HG02588 (cell line): ENCODE results near the gene CELF4.
"Not testable (repeated sequence)": the region's sequence is repeated elsewhere in the genome, so short reads cannot be mapped to it uniquely, and the experiment has no call there.

Experiments
- ATAC-seq: cut with Tn5 transposase; IDR thresholded peaks from one replicate; pipeline ENCODE4 v1.9.1; 2021; ENCODE audit warnings: mild to moderate bottlenecking, moderate library complexity; ENCODE audit not compliant: unreplicated experiment

CELF4 gene

GRCh38 chr18:37375181-37375580 lies 190.4 kb downstream of the CELF4 start:
- ATAC-seq = no peak

DNA sequence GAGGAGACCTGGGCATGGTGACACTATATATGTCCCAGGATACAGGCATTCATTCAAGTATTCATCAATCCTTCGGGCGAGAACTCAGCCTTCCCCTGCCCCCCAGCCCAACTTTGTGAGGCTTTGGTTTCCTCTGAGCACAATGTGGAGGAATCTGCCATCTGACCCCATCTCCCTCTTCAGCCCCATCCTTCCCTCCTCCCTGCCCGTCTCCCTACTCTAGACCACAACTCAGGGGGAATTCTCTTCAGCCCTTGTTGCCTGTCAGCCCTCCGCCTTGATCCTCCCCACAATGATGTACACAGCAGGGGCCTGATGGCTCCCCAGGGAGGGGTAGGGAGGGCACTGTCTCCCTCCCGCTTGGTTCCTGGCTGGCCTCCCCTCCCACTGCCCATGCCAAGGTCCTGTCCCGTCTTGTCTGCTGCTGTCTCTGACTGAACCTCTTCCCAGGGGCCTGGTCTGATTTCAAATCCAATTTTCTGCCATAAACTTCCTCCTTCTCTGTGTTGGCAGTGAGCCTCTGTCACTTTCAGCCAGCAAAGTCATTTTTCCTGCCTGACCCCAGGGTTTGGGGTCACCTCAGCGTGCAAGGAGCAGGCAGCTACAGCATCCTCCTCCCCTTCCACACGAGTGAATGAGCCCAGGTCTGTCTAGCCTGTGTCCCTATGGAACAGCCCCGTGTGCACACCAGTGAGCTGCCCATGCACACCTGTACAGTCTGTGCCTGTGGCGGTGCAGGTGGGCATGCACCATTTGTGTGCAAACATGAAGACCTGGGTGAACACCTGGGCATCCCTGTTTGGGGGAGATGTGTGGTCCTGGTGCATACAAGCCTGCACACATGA lies 197.3 kb downstream of the CELF4 start:
- no peak for ATAC-seq

DNA sequence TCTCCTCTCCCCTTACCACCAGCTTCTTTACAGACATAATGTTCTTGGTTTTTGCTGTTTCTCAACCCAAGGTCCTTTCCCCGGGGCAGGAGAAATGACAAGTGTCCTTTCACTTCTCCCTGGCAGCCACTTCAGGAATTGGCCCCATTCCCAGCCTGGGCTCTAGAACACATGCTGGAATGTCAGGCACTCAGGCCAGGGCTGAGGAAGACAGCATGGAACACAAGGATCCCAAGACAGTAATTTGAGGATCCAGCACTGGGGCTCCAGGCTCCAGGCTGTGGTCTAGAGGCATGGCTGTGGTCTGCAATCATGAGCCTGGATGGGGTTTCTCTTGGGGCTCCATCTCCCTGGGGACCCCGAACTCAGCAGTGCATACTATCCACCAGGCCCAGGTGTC lies 201.4 kb downstream of the CELF4 start:
- ATAC-seq = no peak

GRCh38 chr18:37362158-37362890 lies 203.3 kb downstream of the CELF4 start:
- ATAC-seq = no peak

GRCh38 chr18:37361335-37362157 lies 204.1 kb downstream of the CELF4 start:
- no peak for ATAC-seq

DNA sequence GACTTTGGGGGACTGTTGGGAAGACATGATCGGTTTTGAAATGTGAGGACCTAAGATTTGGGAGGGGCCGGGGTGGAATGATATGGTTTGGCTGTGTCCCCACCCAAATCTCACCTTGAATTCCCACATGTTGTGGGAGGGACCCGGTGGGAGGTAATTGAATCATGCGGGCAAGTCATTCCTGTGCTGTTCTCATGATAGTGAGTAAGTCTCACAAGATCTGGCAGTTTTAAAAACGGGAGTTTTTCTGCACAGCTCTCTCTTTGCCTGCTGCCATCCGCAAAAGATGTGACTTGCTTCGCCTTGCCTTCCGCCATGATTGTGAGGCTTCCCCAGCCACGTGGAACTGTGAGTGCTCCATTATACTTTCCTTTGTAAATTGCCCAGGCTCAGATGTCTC lies 207.5 kb downstream of the CELF4 start:
- not testable (repeated sequence) for ATAC-seq

DNA sequence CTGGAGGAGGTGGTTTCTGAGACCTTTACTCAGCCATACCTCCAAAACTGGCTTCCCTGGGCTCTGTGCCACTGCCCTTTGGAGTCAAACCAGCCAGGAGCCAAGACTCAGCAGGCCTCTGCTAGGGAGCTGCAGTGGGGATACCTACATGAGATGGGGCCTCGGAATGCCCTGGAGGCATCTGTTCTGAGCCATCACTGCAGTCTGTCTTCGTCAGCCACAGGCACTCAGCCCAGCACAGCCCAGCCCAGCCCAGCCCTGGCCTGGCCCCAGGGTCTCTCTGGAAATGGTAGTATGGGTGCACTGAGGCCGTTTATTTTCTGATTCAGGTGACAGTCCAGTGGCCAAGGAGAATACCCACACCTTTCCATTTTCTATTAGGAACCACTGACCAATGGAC lies 209.8 kb downstream of the CELF4 start:
- ATAC-seq = no peak

DNA sequence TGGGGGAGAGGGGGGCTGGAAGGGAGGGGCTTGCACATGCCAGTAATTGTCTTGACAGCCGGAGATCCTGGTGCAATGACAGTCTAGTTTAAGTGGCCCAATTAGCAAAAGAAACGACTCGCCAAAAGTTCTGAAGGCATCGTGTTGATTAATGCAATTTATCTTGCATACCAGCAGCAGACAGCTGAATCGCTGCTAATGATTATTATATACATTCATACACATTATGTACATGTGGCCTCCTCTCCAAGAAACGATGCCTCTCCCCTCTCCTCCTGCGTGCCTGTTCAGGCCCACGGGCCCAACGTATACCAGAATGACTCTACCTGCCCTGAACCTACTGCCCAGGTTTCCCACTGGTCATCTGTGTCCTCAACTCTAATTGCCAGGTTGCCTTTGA lies 214.5 kb downstream of the CELF4 start:
- ATAC-seq = no peak

- no peak for ATAC-seq
These were observed 216.9 kb downstream of the CELF4 start for GRCh38 chr18:37348729-37349128.

DNA sequence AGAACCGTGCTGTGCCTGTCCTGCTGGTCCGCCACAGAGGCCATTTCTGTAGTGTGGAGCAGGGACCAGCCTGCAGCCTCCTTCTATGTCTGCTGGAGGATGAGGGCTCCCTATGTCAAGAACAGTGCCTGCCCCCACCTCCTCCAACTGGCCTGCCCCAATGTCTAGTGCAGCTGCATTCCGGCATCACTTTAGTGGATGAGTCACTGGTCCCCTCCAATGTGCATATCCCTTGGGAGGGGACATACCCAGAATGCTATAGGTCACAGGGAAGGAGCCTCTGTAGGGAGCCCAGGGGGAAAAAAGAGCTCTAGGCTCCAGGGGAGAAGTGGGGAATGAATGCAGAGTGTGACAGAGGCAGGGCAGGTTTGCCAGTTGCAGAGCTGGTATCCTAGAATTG lies 219.6 kb downstream of the CELF4 start:
- ATAC-seq = no peak

DNA sequence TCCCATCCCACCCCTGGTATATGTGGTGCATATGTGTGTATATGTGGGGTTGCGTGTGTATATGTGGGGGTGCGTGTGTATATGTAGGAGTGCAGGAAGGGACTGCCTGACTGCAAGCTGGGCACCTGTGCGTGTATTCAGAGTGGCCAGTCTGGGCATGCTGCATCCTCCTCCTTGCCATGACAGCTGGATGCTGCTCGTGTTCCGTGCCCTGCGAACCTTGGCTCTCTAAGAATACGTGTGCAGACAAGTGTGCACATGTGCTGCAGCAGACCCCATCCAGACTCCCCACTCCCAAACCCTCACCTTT lies 222.1 kb downstream of the CELF4 start:
- ATAC-seq = peak; percentile 9

DNA sequence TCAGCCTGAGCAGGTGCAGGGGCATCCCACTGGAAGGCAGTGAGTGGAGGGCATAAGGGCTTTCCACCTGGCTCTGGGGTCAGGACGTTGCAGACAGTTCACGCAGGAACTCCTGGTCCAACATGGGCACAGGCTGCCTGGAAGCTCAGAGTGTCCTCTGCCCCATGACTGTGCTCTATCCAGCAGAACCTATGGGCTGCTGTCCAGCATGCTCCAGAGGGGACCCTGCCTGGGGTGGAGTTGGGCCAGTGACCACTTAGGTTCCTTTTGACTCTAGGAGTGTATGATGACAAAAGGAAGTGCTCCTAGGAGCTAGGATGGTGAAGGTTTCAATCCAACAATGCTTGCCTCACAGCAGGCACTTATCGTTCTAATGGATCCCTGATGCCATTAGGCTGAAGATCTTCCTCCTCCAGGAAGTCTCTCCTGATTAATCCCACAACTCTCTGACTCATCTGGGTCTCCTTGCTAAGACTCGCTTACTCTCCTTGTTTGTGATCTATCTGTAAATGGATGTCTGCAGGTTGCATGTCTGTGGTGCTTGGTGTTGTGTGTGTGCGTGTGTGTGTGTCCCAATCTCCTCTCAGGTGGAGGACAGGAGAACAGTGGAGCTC lies 224.0 kb downstream of the CELF4 start:
- ATAC-seq = no peak

- no peak for ATAC-seq
These were observed 224.6 kb downstream of the CELF4 start for GRCh38 chr18:37341016-37341415.

- ATAC-seq = no peak
These were observed 225.8 kb downstream of the CELF4 start for GRCh38 chr18:37339701-37340215.

GRCh38 chr18:37336568-37337285 lies 228.9 kb downstream of the CELF4 start:
- ATAC-seq = no peak

DNA sequence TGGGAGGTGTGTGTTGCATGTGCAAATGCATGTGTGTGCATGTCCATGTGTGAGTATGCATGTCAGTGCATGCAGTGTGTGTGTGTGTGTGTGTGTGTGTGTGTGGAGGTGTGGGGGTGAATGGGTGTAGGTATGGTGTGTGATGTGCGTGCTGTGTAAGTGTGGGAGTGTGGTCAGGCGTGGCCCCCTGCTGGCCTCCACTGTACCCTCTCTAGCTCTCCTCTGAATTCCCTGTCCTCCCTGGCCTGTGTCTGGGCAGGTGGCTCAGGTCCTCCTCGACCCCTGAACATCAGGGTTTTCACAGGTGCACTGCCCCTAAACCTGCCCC lies 230.2 kb downstream of the CELF4 start:
- ATAC-seq = no peak

DNA sequence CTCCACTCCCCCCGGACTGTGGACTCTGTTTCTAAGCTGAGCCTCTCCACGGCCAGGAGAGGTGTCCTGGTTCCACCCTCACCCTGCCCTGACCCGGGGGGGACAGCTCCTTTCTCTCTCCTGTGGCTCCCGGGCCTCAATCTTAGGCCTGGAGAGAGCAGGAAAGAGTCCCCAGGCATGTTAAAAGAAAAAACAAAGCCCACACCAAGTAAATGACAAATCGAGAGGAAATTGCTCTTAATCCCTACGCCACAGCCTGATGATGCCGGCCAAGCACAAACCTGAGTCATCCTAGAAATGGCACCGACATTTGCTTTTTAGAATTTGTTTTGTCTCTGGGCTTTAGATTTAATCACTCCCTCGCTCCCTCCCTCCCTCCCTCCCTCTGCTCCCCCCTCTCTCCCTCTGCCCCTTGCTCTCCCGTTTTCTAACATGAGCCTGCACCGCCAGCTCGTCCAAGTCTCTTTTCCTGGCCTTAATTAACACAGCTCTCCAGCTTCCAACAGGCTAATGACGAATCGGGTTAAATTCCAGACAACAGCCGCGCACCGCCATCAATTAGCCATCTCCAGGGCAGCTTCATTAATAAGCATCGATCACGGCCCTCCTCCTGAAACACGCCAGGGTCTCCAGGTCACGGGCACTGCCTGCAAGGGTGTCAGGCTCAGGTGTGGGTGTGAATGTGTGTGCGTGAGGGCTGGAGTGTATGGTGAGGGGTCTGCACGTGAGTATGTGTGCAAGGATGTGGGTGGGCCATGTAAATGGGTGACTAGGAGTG lies 230.8 kb downstream of the CELF4 start:
- no peak for ATAC-seq

DNA sequence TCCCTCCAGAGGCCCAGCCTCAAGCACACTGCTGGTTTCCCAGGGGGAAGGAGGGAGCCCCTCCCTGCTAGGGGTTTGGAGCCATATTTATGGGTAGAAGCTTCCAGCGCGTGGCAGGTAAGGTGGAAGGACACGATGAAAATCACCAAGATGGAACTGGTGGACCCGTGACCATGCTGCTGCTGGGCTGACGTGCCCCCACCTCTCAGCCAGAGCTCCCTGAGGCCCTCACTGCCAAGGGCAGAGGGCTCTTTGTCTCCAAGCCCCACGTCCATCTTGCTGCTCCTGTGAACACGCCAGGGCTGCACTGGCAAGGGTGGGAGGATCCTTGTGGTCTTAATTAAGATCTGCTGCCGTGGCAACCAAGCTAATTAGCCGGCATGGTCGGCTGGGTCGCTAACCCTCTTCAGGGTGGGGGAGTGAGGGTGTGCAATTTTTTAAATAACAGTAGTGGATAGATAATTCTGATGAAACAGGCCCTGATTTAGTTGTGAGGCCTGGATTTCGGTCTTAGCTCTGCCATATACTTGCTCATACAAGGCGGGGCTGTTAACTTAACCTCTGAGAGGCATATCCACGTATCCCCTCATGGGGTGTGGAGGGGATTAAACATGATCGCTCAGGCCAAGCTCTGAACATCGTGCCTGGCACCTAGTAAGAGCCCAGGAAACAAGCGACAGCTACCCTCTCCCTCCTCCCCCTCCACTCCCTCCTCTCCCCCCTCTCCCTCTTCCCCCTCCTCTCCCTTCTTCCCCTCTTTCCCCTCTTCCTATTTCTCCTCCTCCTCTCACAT lies 232.8 kb downstream of the CELF4 start:
- no peak for ATAC-seq

GRCh38 chr18:37332219-37332618 lies 233.4 kb downstream of the CELF4 start:
- no peak for ATAC-seq
